ENCODE data around the gene RAPGEF5.
"Not testable (repeated sequence)": the region's sequence is repeated elsewhere in the genome, so short reads cannot be mapped to it uniquely, and the experiment has no call there.

The RAPGEF5 gene

GRCh38 chr7:22082553-22082885 lies 274.4 kb downstream of the RAPGEF5 start:
- no peak for DNase-seq (ENCODE audit: low read depth in 2 of 2)

DNA sequence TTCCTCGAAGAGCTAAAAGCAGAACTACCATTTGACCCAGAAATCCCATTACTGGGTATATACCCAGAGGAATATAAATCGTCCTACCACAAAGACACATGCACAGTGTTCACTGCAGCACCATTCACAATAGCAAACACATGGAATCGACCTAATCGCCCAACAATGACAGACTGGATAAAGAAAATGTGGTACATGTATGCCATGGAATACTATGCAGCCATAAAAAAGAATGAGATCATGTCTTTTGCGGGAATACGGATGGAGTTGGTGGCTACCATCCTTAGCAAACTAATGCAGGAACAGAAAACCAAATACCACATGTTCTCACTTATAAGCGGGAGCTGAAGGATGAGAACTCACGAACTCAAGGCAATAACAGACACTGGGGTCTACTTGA lies 276.7 kb downstream of the RAPGEF5 start:
- not testable (repeated sequence) for DNase-seq (ENCODE audit: low read depth in 2 of 2)

GRCh38 chr7:22078872-22079271 lies 278.1 kb downstream of the RAPGEF5 start:
- DNase-seq (ENCODE audit: low read depth in 2 of 2): not testable (repeated sequence)

DNA sequence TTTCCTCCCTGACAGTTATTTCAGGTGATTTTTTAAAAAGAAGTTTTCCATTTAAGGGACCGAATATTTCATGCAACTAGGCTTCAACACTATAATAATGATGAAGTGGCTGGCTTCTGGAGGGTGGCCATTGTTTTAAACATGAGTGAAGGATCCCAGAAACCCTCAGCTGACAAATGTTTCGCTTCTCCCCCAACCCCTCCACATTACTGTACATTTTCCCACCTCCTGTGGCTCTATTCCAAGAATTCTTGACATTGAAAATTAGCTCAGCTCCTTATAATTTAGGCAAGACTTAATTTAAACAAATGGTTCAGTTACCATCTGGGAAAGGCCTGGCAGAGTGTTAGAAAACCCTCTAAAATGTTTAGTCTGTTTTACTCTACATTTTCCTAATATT lies 281.4 kb downstream of the RAPGEF5 start:
- no peak for DNase-seq (ENCODE audit: low read depth in 2 of 2)

DNA sequence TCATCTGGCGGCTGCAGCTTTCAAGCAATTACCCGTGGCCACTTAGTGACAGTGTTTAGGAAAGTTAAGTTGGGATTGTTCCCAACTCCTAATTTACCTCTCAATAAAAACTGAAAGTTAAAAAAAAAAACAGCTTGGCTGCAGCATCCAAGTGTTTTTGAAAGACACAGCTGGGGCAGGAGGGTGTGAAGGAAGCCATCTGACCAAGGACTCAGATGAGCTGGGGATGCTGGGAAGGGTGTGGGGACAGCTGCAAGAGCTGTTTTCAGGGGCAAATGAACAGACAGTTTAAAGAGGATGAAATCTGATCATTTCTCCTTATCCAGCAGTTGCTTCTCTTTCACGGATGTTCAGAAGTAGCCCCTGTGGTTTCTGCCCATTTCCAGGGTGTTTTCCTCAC lies 282.1 kb downstream of the RAPGEF5 start:
- no peak for DNase-seq (ENCODE audit: low read depth in 2 of 2)

Data from stimulated activated CD4-positive, alpha-beta T cell treated with anti-CD3 and anti-CD28 coated beads, Interleukin-4, amount 100 ng/mL, for 48 hours (primary cell).